PC-3 (cell line): ENCODE measurements around the gene TAP1. TPM values are rescaled to one million over a fixed set of nuclear protein-coding genes. Genes with fewer than 3 reads are reported as not detected.
A peak's percentile ranks its signal among the peaks of the same experiment; 100 is the strongest.

Source experiments
- ATAC-seq: fragments of 200-7000 bp; cut with Tn5 transposase; 2 replicates; pipeline ENCODE4 v1.9.1; 2020; ENCODE audit warnings: mild to moderate bottlenecking, moderate library complexity
- BruUV-seq: library from RNA; stranded (reverse); fragments of 400-500 nt; replicated peaks from 2 replicates; lab custom pipeline; 2021; lab: Mats Ljungman, UMichigan
- CTCF ChIA-PET: fragments of 300-600 bp; sonication (Branson Sonifier 250); formaldehyde crosslinking; loops from one replicate; lab custom pipeline; 2022; ENCODE audit warnings: antibody characterized with exemption; lab: Charles Lee
- POLR2A ChIA-PET: fragments of 300-600 bp; sonication (Branson Sonifier 250); formaldehyde crosslinking; loops from one replicate; lab custom pipeline; 2022; ENCODE audit warnings: antibody characterized with exemption; ENCODE audit not compliant: unreplicated experiment; lab: Charles Lee
- DNase-seq: peaks from one replicate; pipeline ENCODE4 v3.0.0-alpha.2; 2015
- H2AFZ ChIP-seq: fragments of 300-600 bp; sonication (generic); 2 replicates; pipeline ENCODE4 v1.6.0; 2016; ENCODE audit warnings: antibody characterized with exemption, low read length
- H3F3A ChIP-seq: fragments of 300-600 bp; sonication (generic); one replicate; pipeline ENCODE4 v1.6.0; 2017; ENCODE audit warnings: antibody characterized with exemption, low read length, control low read depth, mild to moderate bottlenecking; ENCODE audit not compliant: unreplicated experiment
- H3K27ac ChIP-seq: fragments of 300-600 bp; sonication (generic); 2 replicates; pipeline ENCODE4 v1.5.1; 2016; ENCODE audit warnings: mild to moderate bottlenecking, low read length
- H3K27me3 ChIP-seq: fragments of 300-600 bp; sonication (generic); 2 replicates; pipeline ENCODE4 v1.6.1; 2016; ENCODE audit warnings: low read length, mixed read lengths
- H3K36me3 ChIP-seq: fragments of 300-600 bp; sonication (generic); 2 replicates; pipeline ENCODE4 v1.6.1; 2016; ENCODE audit warnings: low read depth, mixed run types, low read length, mixed read lengths
- H3K4me1 ChIP-seq: fragments of 300-600 bp; sonication (generic); 2 replicates; pipeline ENCODE4 v1.5.1; 2016; ENCODE audit warnings: low read length; ENCODE audit not compliant: insufficient read depth
- H3K4me2 ChIP-seq: fragments of 300-600 bp; sonication (generic); 2 replicates; pipeline ENCODE4 v1.6.0; 2016; ENCODE audit warnings: low read length
- H3K4me3 ChIP-seq: fragments of 300-600 bp; sonication (generic); 2 replicates; pipeline ENCODE4 v1.5.1; 2016; ENCODE audit warnings: mild to moderate bottlenecking, low read length, mixed read lengths
- H3K79me2 ChIP-seq: fragments of 300-600 bp; sonication (generic); 2 replicates; pipeline ENCODE4 v1.6.1; 2017; ENCODE audit warnings: low read length, mixed read lengths
- H3K9ac ChIP-seq: fragments of 300-600 bp; sonication (generic); 2 replicates; pipeline ENCODE4 v1.6.0; 2016; ENCODE audit warnings: mild to moderate bottlenecking, low read length
- H3K9me2 ChIP-seq: fragments of 300-600 bp; sonication (generic); replicated peaks from 2 replicates; pipeline ENCODE4 v1.6.1; 2016; ENCODE audit warnings: mixed run types, low read length, mixed read lengths
- H3K9me3 ChIP-seq: fragments of 300-600 bp; sonication (generic); 2 replicates; pipeline ENCODE4 v1.6.1; 2016; ENCODE audit warnings: low read length, mixed read lengths
- H4K20me1 ChIP-seq: fragments of 300-600 bp; sonication (generic); 2 replicates; pipeline ENCODE4 v1.6.1; 2016; ENCODE audit warnings: low read length, mixed read lengths
- EZH2 ChIP-seq: fragments of 300-600 bp; sonication (generic); IDR thresholded peaks from one replicate; pipeline ENCODE4 v1.6.1; 2017; ENCODE audit warnings: antibody characterized with exemption, mild to moderate bottlenecking, low read length; ENCODE audit not compliant: unreplicated experiment
- EZH2phosphoT487 ChIP-seq: fragments of 300-600 bp; sonication (generic); IDR thresholded peaks from 2 replicates; pipeline ENCODE4 v1.6.1; 2018; ENCODE audit warnings: mild to moderate bottlenecking, antibody characterized with exemption, low read length, borderline replicate concordance
- intact Hi-C: fragments of 100-400 bp; cut with micrococcal nuclease; formaldehyde crosslinking; loops from 2 replicates; pipeline ENCODE4 v1.9.0; 2023
- total RNA-seq: library from RNA; depleted of rRNA; stranded (reverse); fragments of >200 nt; gene quantifications from 2 replicates; pipeline ENCODE4 v1.2.3, GENCODE V29; 2014
- TF ChIP-seq, protein P1 (sequence below): fragments of 300-600 bp; sonication (generic); conservative IDR thresholded peaks from 2 replicates; pipeline ENCODE4 v1.5.1; 2017; ENCODE audit warnings: antibody characterized with exemption, low read depth, mild to moderate bottlenecking, low read length

The TAP1 gene
- total RNA-seq, 1 experiment from 2014 or later = 15.8 TPM

GRCh38 chr6:32843979-32844838 lies 9.3 kb downstream of the TAP1 start, which contains the start of gene PSMB8:
Gene PSMB8 (minus strand): TSS chr6:32844047. CDS start chr6:32843996, 51 bp downstream.
- TF ChIP-seq, protein P1, sequence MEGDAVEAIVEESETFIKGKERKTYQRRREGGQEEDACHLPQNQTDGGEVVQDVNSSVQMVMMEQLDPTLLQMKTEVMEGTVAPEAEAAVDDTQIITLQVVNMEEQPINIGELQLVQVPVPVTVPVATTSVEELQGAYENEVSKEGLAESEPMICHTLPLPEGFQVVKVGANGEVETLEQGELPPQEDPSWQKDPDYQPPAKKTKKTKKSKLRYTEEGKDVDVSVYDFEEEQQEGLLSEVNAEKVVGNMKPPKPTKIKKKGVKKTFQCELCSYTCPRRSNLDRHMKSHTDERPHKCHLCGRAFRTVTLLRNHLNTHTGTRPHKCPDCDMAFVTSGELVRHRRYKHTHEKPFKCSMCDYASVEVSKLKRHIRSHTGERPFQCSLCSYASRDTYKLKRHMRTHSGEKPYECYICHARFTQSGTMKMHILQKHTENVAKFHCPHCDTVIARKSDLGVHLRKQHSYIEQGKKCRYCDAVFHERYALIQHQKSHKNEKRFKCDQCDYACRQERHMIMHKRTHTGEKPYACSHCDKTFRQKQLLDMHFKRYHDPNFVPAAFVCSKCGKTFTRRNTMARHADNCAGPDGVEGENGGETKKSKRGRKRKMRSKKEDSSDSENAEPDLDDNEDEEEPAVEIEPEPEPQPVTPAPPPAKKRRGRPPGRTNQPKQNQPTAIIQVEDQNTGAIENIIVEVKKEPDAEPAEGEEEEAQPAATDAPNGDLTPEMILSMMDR = peak; percentile 10; the same call in 1 of the 2 replicates
- TF ChIP-seq EZH2 (no peak), EZH2phosphoT487 (no peak)
- CTCF ChIA-PET = interaction anchor here (1.1 to 1.5 kb wide), 3 partner anchors 9 to 24 kb away, joined by 4 to 6 read pairs (median 5); partner anchors contain the start of genes PSMB9 and TAP1
- peak; percentile 97 for DNase-seq
- peak within 1 kb of the TSS; percentile 99 for H2AFZ ChIP-seq
- H4K20me1 ChIP-seq = no peaks in the 10 kb centered on the region
- H3K27me3 ChIP-seq = no peaks in the 10 kb centered on the region
- H3K4me1 ChIP-seq = peaks cover 8% of the 10 kb centered on the region; the same call in 1 of the 2 replicates
- no peaks in the 10 kb centered on the region for H3K9me3 ChIP-seq
- H3K36me3 ChIP-seq = no peaks in the 10 kb centered on the region
- ATAC-seq = peak; percentile 95
- no peak within 1 kb of the TSS for H3K27ac ChIP-seq
- POLR2A ChIA-PET = interaction anchor here (0.5 to 1.1 kb wide), 3 partner anchors 9 to 1184 kb away, joined by 3 read pairs; partner anchors contain the start of genes C6orf47 and TAP1
- no peaks in the 10 kb centered on the region for H3K9me2 ChIP-seq
- H3K79me2 ChIP-seq = no peaks in the 10 kb centered on the region
- BruUV-seq = TSS peak; percentile 67
- peak within 1 kb of the TSS; percentile 96 for H3K4me3 ChIP-seq
- H3K9ac ChIP-seq = peak within 1 kb of the TSS; percentile 65
- H3K4me2 ChIP-seq = peak within 1 kb of the TSS; percentile 94
- H3F3A ChIP-seq = no peaks in the 10 kb centered on the region
- intact Hi-C loops = loop anchor here (1.0 kb wide), 1 partner anchor 10 kb away; the partner anchor contains the start of gene PSMB9

DNA sequence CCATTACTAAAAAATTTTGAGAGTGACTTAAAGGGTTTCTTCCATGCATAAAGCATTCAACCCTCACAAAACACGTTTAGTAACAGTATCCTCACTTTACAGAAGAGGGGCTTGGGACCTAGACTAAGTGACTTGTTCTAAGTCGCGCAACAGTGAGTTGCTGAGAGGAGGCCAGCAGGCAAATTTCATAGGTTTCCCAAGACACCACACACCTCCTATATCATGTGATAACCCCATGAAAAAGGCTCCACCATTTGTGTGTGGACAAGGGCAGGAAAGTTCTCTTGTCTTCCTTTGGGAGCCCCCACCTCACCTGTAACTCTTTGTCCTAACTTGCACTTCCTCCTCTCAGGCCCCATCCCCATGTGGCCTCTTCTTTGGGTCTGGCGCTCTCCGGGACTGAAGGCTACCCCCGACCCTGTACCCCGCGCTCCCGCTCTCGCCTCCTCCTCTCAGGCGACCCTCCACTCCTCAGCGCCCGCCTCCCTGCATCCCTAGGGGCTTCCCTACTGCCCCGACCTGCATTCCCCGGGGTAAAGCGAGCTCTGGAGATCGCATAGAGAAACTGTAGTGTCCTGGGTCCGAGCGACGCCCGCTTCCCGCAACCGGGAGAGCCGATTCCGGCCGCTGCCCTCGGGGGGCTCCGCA lies 10.0 kb downstream of the TAP1 start:
- Histone ChIP-seq H3K4me2 (peak overlapping the region; percentile 94), H3K9me2 (no peaks in the 10 kb centered on the region), H3K9ac (peak overlapping the region; percentile 65), H3F3A (no peaks in the 10 kb centered on the region), H3K27ac (no peak overlapping the region), H3K4me3 (peak overlapping the region; percentile 96), H2AFZ (peak overlapping the region; percentile 99), H3K27me3 (no peaks in the 10 kb centered on the region), H3K9me3 (no peaks in the 10 kb centered on the region), H3K79me2 (no peaks in the 10 kb centered on the region), H3K36me3 (no peaks in the 10 kb centered on the region), H3K4me1 (peaks cover 8% of the 10 kb centered on the region; the same call in 1 of the 2 replicates), H4K20me1 (no peaks in the 10 kb centered on the region)
- TSS peak; percentile 45 for BruUV-seq
- intact Hi-C loops = no loop called here
- ChIA-PET CTCF (no interaction called here), POLR2A (interaction anchor here (1.1 kb wide), 1 partner anchor 10 kb away, joined by 3 read pairs; the partner anchor contains the start of gene TAP1)
- TF ChIP-seq EZH2phosphoT487 = no peak
- TF ChIP-seq, protein P1 = no peak
- no peak for TF ChIP-seq EZH2
- DNase-seq (no peak), ATAC-seq (no peak)
